ENCODE data around the gene STRBP.
"Not testable (repeated sequence)": the region's sequence is repeated elsewhere in the genome, so short reads cannot be mapped to it uniquely, and the experiment has no call there.

Gene STRBP

DNA sequence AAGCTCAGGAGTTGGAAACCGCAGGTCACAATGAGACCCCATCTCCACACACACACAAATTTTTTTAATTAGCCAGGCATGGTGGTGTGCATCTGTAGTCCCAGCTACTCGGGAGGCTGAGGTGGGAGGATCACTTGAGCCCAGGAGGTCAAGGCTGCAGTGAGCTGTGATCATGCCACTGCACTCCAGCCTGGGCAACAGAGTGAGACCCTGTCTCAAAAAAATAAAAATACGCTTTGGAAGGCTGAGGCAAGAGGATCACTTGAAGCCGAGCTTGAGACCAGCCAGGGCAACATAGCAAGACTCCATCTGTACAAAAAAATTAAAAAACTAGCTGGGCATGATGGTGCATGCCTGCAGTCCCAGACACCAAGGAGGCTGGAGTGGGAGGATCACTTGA, 19.2 kb downstream of the STRBP start:
- not testable (repeated sequence) for DNase-seq (ENCODE audit: low read depth, low spot score)

DNA sequence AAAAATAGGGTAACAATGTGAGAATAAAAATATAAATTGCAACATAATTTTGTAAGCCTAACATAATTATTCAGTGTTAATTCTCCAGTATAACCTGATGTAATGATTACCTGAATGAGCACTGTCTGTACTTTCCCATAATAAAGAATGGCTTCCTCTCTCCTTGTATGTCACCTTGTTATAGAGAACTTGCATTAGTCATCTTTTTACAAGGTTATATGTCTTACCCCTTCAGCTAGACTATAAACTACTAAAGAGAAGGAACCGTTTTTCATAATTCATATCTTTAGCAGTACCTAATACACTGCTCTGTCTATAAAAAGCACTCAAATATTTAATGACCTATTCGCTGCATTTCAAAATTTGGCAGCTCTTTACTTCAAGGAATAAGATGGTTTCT, 19.8 kb downstream of the STRBP start:
- DNase-seq (ENCODE audit: low read depth, low spot score) = no peak

DNA sequence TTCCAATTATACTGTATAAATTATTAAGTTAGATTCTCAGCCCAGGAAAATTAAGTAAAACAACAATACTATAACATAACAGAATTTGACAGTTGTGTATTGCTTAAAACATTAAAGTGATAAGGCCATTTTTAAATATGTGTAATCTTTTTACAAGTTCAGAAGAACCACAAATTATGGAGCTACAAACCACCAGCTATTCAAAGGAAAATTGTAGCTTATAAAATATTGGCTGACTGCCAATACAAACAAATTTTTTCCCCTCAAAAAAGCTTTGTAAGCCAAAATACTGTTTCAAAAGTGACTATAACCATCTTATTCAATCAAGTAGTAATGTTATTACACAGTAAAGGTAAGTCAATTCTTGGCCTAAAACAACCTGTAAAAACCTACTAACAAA, 21.9 kb downstream of the STRBP start:
- peak; percentile 18 for DNase-seq (ENCODE audit: low read depth, low spot score)

DNA sequence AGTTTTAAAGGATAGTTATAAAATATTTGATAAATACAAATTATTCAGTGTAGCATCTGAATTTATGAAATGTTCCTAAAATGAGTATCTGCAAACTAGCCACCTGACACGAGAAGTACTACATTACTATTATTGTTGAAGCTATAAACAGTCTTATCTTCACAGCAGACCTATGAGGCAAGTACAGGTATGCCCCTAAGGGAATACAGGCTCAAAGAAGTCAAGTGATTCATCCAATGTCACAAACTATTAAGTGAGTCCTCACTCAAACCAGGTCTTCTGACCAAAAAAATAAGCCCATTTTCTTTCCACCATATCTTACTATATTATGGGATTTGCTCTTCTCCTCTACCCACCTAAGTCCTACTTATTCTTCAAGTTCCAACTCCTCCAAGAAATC, 28.7 kb downstream of the STRBP start:
- no peak for DNase-seq (ENCODE audit: low read depth, low spot score)

DNA sequence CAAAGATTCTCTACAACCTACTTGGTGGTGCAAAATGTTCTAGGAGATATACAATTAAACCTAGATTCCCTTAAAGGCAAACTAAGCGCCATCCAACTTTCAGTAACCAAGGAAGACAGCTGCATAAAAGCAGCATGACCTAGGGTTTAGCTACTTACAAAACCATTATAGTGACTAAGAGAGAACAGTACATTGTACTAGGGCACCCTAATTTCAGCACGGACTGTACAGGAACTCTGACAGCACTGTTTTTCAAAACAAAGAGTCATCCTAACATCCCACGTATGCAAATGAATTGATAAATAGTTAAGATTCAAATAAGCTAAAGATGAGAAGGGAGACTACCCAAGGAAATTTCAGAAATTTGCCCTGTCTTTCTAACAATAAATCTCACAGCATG, 30.0 kb downstream of the STRBP start:
- DNase-seq (ENCODE audit: low read depth, low spot score) = no peak

DNA sequence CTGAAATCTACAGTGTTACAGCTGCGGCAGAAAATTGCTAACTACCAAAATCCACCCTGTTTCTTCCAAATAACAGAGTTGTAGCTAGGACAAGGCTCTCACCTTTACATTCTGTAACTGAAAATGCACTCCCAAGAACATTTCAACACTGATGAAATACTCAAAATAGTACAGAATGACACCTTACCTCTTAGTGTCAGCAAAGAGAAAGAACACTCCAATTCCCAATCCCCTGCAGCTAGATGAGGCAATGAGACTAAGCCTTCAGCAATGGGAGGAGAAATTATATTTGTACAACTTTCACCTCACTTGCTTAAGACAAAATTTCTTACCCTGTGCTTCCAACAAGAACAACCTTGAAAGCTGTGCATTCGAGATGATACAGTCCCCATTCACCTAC, 31.2 kb downstream of the STRBP start:
- no peak for DNase-seq (ENCODE audit: low read depth, low spot score)

DNA sequence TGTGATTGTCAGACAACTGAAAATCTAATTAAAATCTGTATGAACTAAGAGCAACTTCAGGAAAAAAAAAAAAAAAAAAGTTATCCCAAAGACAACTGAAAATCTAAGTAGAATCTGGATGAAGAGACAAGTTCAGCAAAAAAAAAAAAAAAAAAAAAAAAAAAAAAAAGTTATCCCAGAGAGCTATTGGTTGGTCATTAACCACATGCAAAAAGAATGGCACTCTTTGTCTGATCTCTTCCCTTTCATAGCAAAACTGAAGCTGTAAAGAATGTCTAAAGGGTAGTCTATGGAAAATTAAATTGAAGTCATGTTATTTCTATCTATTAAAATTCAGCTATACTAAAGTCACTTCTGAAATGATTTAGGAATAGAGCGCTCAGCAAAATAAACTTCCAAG, 32.9 kb downstream of the STRBP start:
- DNase-seq (ENCODE audit: low read depth, low spot score) = no peak

- no peak for DNase-seq (ENCODE audit: low read depth, low spot score)
Observed at GRCh38 chr9:123234853-123235252, 33.5 kb downstream of the STRBP start.

GRCh38 chr9:123232332-123232731, 36.1 kb downstream of the STRBP start:
- no peak for DNase-seq (ENCODE audit: low read depth, low spot score)

- no peak for DNase-seq (ENCODE audit: low read depth, low spot score)
Observed at GRCh38 chr9:123231421-123231820, 37.0 kb downstream of the STRBP start.

- no peak for DNase-seq (ENCODE audit: low read depth, low spot score)
Observed at GRCh38 chr9:123228967-123229366, 39.4 kb downstream of the STRBP start.

DNA sequence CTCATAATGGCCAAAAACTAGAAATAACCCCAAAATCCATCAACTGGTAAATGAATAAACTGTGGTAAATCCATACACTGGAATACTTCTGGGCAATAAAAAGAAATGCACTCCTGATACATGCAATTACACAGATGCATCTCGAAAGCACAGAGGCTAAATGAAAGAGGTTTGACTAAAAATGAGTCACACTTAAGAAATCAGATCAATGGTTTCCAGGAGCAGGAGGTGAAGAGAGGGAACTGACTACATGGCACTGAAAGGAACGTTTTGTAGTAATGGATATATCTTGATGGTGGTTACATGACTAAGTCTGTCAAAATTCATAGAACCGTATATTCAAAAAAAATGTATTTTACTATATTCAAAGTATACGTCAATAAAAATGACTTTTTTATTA, 42.4 kb downstream of the STRBP start:
- peak; percentile 7 for DNase-seq (ENCODE audit: low read depth, low spot score)

GRCh38 chr9:123225374-123225813, 43.0 kb downstream of the STRBP start:
- peak; percentile 74 for DNase-seq (ENCODE audit: low read depth, low spot score)

DNA sequence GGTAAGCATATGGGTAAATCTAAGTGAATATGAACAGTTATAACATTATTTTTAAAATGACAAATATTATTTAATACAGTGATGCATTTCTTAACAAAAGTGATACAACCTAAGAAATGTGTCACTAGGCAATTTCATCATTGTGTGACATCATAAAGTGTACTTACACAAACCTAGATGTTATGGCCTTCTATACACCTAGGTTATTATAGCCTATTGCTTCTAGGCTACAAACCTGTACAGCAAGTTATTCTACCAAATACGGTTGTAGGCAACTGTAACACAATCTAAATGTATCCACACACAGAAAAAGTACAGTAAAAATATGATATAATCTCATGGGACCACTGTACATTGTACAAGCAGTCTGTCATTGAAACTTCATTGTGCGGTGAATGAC, 48.3 kb downstream of the STRBP start:
- DNase-seq (ENCODE audit: low read depth, low spot score) = no peak

DNA sequence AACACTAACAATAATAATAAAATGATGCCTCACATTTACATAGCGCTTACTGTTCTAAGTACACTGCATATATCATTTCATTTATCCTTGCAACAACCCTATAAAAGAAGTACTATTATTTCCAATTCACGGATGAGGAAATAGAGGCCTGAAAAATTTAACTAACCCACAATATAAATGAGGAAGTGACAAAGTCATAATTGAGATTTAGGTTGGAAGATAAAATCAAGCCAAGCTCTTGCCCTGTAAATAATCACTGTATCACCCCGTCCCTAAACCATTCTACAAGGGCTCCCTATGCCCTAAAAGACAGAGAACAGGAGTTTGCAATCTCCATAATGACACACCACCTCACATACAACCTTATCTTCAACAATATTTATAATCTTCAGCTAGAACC, 49.6 kb downstream of the STRBP start:
- DNase-seq (ENCODE audit: low read depth, low spot score) = no peak

GRCh38 chr9:123217128-123217654, 51.2 kb downstream of the STRBP start:
- DNase-seq (ENCODE audit: low read depth, low spot score) = peak; percentile 57

DNA sequence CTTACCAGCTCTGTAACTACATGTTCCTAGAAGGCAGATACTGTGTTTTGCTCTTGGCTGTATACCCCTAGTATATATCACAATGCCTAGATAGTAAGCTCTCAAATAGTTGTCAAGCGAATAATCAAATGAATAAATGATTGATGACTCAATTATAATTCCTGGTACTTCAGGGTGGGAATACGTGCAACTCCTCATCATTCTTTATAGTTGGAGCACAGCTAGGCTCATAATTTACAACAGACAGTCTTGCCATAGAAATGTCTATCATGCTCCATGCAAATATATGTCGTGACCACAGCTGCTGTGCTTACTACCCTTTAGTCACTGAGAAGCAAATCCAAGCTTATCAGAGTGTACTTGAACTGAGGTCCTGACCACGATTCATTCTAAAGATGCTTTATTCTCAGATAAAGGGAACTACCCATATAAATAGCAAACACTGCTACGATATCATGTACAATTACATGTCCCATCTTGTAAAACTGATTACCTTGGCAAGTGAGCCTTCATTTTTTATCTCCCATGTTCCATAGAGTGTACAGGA, 52.1 kb downstream of the STRBP start:
- DNase-seq (ENCODE audit: low read depth, low spot score) = peak; percentile 12

- DNase-seq (ENCODE audit: low read depth, low spot score) = no peak
Observed at GRCh38 chr9:123211081-123211480, 57.3 kb downstream of the STRBP start.

DNA sequence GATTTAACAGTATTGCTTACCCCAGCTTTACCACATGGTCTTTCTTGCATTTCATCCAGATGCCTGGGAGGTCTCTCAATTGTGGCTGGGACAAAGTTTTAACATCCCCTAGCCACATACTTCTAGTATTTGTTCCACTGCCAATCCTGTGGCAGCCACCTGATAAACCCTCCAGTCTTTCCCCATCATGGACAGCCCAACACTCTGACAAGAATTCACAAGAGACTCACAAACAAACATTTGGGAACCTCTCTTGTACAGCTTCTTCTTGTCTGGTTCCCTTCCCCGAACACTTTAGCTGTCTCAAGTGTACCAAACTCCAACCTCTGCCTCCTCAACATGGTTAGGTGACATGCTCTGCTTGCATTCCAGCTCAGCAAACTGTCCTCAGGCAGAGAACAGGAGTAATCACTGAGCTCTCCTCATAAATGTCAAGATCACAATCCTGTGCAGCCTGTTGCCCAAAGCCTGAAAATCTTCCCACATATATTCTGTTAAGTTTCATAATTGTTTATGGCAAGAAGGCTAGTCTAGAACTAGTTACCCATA, 59.7 kb downstream of the STRBP start:
- no peak for DNase-seq (ENCODE audit: low read depth, low spot score)

DNA sequence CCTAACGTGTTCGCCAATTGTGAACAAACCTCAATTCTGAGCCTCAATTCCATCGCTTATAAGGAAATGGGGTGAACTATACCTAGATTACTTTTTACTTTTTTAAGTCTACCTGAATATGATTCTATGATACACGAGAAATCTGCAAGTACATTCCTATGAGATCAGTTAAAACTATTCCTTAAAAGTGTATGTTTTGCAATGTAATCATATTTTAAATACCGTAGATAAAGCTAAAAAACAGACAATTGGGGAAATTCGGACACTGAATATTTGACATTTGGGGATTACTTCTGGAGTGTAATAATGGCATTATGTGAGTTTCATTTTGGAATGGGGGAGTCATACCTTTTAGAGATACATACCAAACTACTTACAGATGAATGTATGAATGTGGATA, 62.3 kb downstream of the STRBP start:
- no peak for DNase-seq (ENCODE audit: low read depth, low spot score)

DNA sequence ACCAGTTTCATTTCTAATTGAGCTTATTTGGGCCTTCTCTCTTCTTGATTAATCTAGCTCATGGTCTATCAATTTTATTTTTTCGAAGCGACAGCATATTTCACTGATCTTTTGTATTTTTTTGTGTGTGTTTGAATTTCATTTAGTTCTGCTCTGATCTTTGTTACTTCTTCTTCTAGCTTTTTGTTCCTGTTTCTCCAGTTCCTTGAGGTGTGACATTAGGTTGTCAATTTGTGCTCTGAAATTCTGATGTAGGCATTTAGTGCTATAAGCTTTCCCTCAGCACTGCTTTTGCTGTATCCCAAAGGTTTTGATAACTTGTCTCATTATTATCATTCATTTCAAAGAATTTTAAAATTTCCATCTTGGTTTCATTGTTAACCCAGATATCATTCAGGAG, 67.3 kb downstream of the STRBP start:
- no peak for DNase-seq (ENCODE audit: low read depth, low spot score)

DNA sequence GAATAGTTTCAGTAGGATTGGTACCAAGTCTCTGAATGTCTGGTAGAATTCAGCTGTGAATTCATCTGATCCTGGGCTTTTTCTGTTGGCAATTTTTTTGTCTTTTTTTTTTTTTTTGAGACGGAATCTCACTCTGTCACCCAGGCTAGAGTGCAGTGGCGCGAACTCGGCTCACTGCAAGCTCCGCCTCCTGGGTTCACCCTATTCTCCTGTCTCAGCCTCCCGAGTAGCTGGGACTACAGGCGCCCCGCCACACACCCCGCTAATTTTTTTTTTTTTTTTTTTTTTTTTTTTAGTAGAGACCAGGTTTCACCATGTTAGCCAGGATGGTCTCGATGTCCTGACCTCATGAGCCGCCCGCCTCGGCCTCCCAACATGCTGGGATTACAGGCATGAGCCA, 67.9 kb downstream of the STRBP start:
- not testable (repeated sequence) for DNase-seq (ENCODE audit: low read depth, low spot score)

- no peak for DNase-seq (ENCODE audit: low read depth, low spot score)
Observed at GRCh38 chr9:123196124-123196523, 72.3 kb downstream of the STRBP start.

GRCh38 chr9:123194023-123194422, 74.4 kb downstream of the STRBP start:
- DNase-seq (ENCODE audit: low read depth, low spot score) = no peak

Data from astrocyte of the hippocampus (primary cell).